Calu3 (cell line): ENCODE data around the gene AKAP13. TPM values are rescaled to one million over a fixed set of nuclear protein-coding genes. Genes with fewer than 3 reads are reported as not detected.

Experiments
- BruUV-seq: library from RNA; stranded (reverse); fragments of 400-500 nt; replicated peaks from 2 replicates; lab custom pipeline; 2021; lab: Mats Ljungman, UMichigan
- CTCF ChIA-PET: fragments of 300-600 bp; sonication (Branson Sonifier 250); formaldehyde crosslinking; loops from one replicate; lab custom pipeline; 2022; ENCODE audit warnings: antibody characterized with exemption; lab: Charles Lee
- DNase-seq: peaks from one replicate; pipeline ENCODE4 v3.0.0; 2022
- H3K27ac Mint-ChIP-seq: one replicate; pipeline ENCODE4 v1.8.0; 2022; ENCODE audit warnings: mixed read lengths; ENCODE audit not compliant: unreplicated experiment
- H3K27me3 Mint-ChIP-seq: one replicate; pipeline ENCODE4 v1.8.0; 2022; ENCODE audit warnings: mixed read lengths; ENCODE audit not compliant: unreplicated experiment
- H3K36me3 Mint-ChIP-seq: one replicate; pipeline ENCODE4 v1.8.0; 2022; ENCODE audit warnings: mild to moderate bottlenecking, moderate library complexity, mixed read lengths; ENCODE audit not compliant: insufficient read depth, unreplicated experiment
- H3K4me1 Mint-ChIP-seq: one replicate; pipeline ENCODE4 v1.8.0; 2022; ENCODE audit warnings: mild to moderate bottlenecking, low read depth, mixed read lengths; ENCODE audit not compliant: unreplicated experiment
- H3K4me3 Mint-ChIP-seq: one replicate; pipeline ENCODE4 v1.8.0; 2022; ENCODE audit warnings: mild to moderate bottlenecking, low read depth, moderate library complexity, mixed read lengths; ENCODE audit not compliant: unreplicated experiment
- H3K9me3 Mint-ChIP-seq: one replicate; pipeline ENCODE4 v1.8.0; 2022; ENCODE audit warnings: low read depth, mixed read lengths; ENCODE audit not compliant: unreplicated experiment
- intact Hi-C: fragments of 100-400 bp; cut with micrococcal nuclease; formaldehyde crosslinking; loops from one replicate; pipeline ENCODE4 v1.10.0; 2022; ENCODE audit not compliant: unreplicated experiment
- total RNA-seq: library from RNA; stranded (reverse); gene quantifications from 2 replicates; pipeline ENCODE4 v1.2.3, GENCODE V29; 2022
- TF ChIP-seq, protein P1 (sequence below): fragments of 200-600 bp; IDR thresholded peaks from one replicate; pipeline ENCODE4 v1.8.0; 2022; ENCODE audit warnings: antibody characterized with exemption; ENCODE audit not compliant: unreplicated experiment

The AKAP13 gene
- total RNA-seq, 1 experiment from 2014 or later: 145 TPM

- H3K27me3 Mint-ChIP-seq: no peaks in the 10 kb centered on the region
- TF ChIP-seq, protein P1, sequence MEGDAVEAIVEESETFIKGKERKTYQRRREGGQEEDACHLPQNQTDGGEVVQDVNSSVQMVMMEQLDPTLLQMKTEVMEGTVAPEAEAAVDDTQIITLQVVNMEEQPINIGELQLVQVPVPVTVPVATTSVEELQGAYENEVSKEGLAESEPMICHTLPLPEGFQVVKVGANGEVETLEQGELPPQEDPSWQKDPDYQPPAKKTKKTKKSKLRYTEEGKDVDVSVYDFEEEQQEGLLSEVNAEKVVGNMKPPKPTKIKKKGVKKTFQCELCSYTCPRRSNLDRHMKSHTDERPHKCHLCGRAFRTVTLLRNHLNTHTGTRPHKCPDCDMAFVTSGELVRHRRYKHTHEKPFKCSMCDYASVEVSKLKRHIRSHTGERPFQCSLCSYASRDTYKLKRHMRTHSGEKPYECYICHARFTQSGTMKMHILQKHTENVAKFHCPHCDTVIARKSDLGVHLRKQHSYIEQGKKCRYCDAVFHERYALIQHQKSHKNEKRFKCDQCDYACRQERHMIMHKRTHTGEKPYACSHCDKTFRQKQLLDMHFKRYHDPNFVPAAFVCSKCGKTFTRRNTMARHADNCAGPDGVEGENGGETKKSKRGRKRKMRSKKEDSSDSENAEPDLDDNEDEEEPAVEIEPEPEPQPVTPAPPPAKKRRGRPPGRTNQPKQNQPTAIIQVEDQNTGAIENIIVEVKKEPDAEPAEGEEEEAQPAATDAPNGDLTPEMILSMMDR: no peak
- no peak overlapping the region for H3K4me3 Mint-ChIP-seq
- CTCF ChIA-PET: interaction anchor here (0.6 kb wide), 1 partner anchor 42 kb away, joined by 4 read pairs; no protein-coding TSS in a partner anchor
- no peak for DNase-seq
- intact Hi-C loops: no loop called here
- no peaks in the 10 kb centered on the region for H3K4me1 Mint-ChIP-seq
- H3K27ac Mint-ChIP-seq: no peak overlapping the region
- no TSS peak for BruUV-seq
- H3K9me3 Mint-ChIP-seq: no peaks in the 10 kb centered on the region
- H3K36me3 Mint-ChIP-seq: peaks cover 25% of the 10 kb centered on the region
Measured at GRCh38 chr15:85523530-85523929, 143.1 kb downstream of the AKAP13 start.

- CTCF ChIA-PET: no interaction called here
- Mint-ChIP-seq H3K27ac (no peak overlapping the region), H3K27me3 (no peaks in the 10 kb centered on the region), H3K4me1 (no peaks in the 10 kb centered on the region), H3K4me3 (no peak overlapping the region), H3K36me3 (peaks cover 32% of the 10 kb centered on the region), H3K9me3 (no peaks in the 10 kb centered on the region)
- BruUV-seq: no TSS peak
- no peak for DNase-seq
- intact Hi-C loops: no loop called here
- TF ChIP-seq, protein P1: no peak
Measured at GRCh38 chr15:85525755-85526154, 145.4 kb downstream of the AKAP13 start.

DNA sequence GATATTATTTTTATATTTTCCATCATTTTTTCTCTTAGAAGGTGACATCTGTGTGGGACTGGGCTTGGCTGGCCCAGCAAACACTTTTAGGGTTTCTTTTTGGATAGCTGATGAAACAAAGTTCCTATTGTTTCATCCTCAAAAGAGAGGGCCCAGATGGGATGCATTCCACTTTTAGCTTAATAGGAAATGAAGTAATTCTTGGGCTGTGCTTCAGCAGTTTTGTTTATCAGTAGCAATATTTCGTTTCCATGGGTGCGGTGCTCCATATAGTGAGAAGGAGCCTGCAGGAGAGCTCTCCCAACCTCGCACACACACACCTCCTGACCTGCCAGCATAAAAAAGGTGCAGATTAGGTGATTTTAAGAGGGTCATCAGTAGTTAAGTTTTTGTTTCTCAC lies 147.5 kb downstream of the AKAP13 start:
- Mint-ChIP-seq H3K9me3 (no peaks in the 10 kb centered on the region), H3K4me1 (peaks cover 12% of the 10 kb centered on the region), H3K27me3 (no peaks in the 10 kb centered on the region), H3K36me3 (peaks cover 33% of the 10 kb centered on the region), H3K4me3 (no peak overlapping the region), H3K27ac (no peak overlapping the region)
- peak; percentile 31 for DNase-seq
- BruUV-seq: no TSS peak
- TF ChIP-seq, protein P1: no peak
- CTCF ChIA-PET: interaction anchor here (0.9 to 1.4 kb wide), 4 partner anchors 11 to 52 kb away, joined by 3 to 5 read pairs (median 3); no protein-coding TSS in a partner anchor
- intact Hi-C loops: no loop called here

- TF ChIP-seq, protein P1: no peak
- peaks cover 28% of the 10 kb centered on the region for H3K4me1 Mint-ChIP-seq
- CTCF ChIA-PET: no interaction called here
- no peak for DNase-seq
- BruUV-seq: no TSS peak
- H3K36me3 Mint-ChIP-seq: peaks cover 26% of the 10 kb centered on the region
- H3K27ac Mint-ChIP-seq: no peak overlapping the region
- H3K27me3 Mint-ChIP-seq: no peaks in the 10 kb centered on the region
- no peak overlapping the region for H3K4me3 Mint-ChIP-seq
- H3K9me3 Mint-ChIP-seq: no peaks in the 10 kb centered on the region
- intact Hi-C loops: no loop called here
Measured at GRCh38 chr15:85530079-85530478, 149.7 kb downstream of the AKAP13 start.
